HG02642 (cell line): ENCODE results near the gene FOXJ3.

ENCODE experiments used
- ATAC-seq: cut with Tn5 transposase; IDR thresholded peaks from one replicate; pipeline ENCODE4 v1.9.1; 2021; ENCODE audit warnings: mild to moderate bottlenecking; ENCODE audit not compliant: unreplicated experiment, poor library complexity

The FOXJ3 gene

GRCh38 chr1:42335809-42336518, 929 bp upstream of the FOXJ3 start:
- no peak for ATAC-seq

DNA sequence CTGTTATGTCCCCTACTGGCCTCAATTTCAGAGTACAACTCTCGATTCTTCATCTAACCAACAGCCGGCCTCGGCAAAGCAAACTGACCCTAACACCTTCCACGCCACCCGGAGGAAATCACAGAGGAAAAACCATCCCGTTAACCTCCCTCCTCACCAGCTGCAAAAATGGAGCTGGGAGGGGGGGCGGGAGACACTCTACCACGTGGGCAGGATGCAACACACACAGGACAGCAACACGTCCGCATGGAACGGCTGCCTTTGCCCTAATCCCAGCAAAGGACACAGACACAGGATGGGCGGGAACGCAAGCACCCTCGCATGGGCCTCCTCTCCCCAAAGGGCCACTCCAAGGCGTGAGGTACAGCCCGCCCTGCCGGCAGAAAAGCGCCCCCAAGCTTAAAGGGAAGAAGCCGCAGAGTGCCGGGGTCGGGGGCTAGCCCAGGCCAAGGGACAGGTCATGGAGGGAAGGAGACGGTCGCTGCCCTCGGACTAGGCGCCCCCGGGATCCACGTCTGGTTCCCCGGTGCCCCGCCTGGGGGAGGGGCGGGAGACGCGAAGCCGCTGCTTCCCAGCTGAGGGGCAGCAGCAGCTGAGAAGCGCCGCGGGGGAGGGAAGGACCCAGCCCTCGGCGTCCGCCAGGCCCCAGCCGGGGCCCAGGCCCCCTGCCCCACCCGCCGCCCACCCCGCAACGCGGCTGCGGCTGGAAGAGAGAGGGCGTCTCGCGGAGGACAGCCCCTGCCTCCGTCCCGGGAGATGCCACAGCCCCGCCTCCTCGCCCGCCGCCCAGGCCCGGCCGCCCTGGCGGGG, 590 bp downstream of the FOXJ3 start:
- ATAC-seq = peak; percentile 70

DNA sequence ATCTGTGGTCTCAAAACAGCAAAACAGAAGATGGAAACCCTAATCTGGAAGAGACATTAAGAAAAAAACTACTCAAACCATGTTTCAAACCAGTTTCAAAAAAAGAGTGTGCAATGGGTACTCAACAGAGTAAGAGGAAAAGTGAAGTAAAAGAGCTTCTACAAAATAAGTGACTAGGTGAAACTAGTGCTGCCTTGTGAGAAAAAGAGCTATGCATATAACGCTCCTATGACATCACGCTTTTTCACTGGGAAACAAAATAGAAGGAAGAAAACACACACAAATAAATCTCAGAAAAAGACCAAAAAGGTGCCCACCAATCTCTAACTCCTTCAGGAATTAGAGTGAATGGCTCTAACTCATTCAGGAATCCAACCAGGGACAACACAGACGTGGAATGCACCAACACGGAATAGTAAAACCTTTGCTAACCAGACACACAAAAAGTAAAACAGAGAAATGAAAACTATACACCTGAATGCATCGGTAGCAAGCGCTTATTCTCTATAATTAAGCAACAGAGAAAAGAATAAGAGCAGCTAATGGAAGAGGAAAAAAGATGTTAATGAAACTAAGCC, 1.3 kb downstream of the FOXJ3 start:
- no peak for ATAC-seq

- no peak for ATAC-seq
Observed at GRCh38 chr1:42332877-42333276, 2.2 kb downstream of the FOXJ3 start.

DNA sequence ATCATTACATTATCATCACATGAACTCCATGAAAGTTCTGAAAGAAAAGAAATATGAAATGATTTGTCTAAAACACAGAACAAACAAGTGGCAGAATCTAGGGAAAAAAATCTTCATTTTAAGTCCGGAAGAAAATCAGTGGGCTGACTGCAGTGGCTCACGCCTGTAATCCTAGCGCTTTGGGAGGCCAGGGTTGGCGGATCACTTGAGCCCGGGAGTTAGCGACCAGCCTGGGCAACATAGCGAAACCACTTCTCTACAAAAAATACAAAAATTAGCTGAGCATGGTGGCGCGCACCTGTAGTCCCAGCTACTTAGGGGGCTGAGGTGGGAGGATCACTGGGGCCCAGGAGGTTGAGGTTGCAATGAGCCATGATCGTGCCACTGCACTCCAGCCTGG, 4.8 kb downstream of the FOXJ3 start:
- ATAC-seq = no peak

DNA sequence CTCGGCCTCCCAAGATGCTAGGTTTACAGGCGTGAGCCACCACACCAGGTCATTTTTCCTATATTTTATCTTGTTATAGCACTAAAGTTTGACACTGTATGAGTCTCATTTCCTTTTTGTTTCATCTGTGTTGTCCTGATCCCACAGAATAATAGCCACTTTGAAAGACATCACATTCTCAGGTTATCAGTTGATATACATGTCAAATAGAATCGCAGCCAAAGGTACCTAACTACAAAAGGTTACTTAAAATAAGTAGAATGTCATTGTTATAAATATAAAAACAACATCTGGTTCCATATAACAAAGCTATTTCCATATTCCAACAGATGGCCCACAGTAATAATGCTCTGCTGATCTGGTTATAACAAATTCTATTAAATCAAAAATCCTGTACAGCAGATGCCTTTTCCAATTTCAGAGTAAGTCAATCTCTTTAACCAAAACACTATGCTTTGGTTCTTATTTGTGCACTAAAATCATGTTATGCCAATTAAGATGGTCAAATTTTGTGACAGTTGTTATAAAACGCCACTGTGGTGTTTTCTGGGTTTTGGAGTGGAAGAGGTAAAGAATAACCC, 6.0 kb downstream of the FOXJ3 start:
- no peak for ATAC-seq

- ATAC-seq = no peak
Observed at GRCh38 chr1:42328047-42328625, 6.9 kb downstream of the FOXJ3 start.

DNA sequence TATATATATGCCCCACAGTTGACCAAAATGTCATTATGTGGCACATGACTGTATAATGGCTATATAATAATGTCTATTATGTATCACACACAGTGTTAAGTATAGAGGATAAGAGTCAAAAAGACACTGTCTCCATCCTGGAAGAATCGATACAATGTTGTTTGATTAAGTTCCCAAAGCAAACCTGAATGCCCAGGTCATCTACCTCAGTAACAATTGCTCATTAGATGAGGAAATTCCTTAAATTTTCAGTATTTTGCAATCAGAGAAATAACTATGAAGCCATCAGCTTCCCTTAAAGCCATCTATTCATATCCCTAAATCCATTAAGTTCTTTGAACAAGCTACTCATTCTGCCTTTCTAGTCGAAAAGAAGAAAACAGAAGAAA, 10.0 kb downstream of the FOXJ3 start:
- no peak for ATAC-seq

- no peak for ATAC-seq
Observed at GRCh38 chr1:42324398-42325013, 10.5 kb downstream of the FOXJ3 start.

GRCh38 chr1:42323551-42323950, 11.5 kb downstream of the FOXJ3 start:
- ATAC-seq = no peak

DNA sequence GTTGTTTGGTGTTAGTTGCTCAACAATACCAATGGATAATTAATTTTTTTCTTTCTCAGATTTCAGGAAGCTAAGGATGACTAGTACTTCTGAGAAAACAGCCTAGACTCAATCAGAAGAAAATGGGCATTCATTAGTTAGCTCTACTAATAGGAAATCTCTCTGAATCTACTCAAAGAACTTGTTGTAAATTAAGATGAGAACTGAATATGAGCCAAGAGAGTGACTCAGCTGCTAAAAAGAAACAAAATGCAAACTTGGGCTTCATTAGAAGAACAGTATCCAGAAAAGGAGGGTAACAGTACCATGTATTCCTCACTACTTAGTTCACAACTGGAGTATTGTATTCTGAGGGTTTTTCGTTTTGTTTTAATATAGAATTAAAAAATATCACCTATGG, 12.5 kb downstream of the FOXJ3 start:
- ATAC-seq = no peak

GRCh38 chr1:42321731-42322130, 13.3 kb downstream of the FOXJ3 start:
- ATAC-seq = no peak

- ATAC-seq = no peak
Observed at GRCh38 chr1:42320708-42321107, 14.3 kb downstream of the FOXJ3 start.

DNA sequence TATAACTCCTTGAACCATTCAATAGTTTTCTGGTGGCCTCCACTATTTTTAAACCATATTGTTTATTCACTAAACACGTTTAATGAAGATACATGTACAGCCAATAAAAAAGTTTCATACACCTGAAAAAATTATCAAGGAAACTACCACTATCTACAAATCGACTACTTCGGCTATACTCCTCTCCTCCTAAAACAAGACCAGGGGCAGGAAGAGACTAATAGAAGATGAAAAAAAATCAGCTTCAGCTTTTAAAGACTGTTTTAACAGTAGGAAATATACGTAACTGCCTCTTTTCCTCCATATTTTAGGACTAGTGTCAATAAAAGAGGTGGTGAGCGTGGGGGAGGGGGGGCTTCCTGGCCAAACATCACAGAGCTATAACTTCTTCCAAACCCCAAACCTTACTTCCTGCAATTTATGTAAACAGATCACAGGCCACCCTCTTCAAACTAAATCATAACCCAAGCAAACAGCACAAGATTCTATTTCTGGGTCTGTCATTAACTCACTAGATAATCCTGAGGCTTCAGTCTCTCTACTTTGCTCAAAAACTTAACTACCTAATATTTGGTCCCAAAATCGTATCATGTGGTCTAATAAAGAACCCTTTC, 15.1 kb downstream of the FOXJ3 start:
- ATAC-seq = no peak

DNA sequence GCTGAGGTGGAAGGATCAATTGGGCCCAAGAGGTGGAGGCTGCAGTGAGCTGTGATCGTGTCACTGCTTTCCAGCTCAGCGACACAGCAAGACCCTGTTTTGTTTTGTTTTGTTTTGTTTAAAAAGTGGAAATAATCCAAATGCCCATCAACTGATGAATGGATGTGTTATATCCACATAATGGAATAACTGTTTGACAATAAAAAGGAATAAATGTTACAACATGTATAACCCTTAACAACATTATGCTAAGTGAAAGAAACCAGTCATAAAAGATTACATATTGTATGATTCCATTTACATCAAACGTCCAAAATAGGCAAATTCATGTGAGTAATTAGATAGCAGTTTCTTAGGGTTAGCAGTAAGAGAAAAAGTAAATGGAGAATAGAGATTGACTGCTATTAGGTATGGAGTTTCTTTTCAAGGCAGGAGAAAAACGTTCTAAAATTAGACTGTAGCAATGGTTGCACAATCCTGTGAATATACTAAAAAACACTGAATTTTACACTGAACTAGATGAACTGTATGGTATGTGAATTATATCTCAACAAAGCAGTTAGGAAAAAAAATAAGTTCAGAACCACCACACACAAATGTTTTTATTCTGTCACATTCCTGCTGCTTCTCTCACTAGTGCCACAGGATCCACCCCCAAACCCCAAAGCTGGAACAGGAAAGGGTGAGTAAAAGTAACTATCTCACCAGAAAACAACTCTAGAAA, 15.7 kb downstream of the FOXJ3 start:
- ATAC-seq = no peak

GRCh38 chr1:42318601-42319000, 16.4 kb downstream of the FOXJ3 start:
- ATAC-seq = no peak

DNA sequence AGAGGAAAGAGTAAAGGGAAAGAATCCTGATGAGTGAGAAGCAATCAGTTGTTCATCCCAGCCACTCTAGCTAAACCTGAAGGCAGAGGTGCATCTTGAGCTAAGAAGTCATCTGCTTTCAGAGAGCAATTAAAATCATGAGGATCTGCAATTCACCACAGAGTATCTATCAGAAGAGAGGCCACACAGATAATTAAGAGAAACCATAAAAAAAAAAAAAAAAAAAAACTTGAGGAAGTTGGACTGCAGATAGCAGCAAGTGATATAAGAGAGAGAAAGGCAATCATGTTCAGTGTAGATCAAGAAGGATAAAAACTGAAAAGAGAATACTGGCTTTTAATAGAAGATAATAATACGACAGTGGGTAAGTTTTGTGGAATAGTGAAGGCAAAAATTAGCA, 17.7 kb downstream of the FOXJ3 start:
- no peak for ATAC-seq

DNA sequence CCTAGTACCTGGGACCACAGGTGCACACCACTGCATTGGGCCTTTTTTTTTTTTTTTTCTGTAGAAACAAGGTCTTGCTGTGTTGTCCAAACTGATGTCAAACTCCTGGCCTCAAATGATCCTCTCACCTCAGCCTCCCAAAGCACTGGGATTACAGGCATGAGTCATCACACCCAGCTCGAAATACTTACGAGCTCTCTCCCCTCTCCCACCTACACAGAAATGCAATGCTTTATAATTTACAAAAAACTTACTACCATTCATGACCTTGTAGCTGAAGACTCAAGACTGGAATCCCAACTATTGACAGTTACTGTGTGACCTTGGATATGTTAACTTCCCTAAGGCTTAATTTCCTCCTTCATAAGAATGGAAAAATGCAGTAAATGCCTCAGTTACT, 18.7 kb downstream of the FOXJ3 start:
- ATAC-seq = no peak

DNA sequence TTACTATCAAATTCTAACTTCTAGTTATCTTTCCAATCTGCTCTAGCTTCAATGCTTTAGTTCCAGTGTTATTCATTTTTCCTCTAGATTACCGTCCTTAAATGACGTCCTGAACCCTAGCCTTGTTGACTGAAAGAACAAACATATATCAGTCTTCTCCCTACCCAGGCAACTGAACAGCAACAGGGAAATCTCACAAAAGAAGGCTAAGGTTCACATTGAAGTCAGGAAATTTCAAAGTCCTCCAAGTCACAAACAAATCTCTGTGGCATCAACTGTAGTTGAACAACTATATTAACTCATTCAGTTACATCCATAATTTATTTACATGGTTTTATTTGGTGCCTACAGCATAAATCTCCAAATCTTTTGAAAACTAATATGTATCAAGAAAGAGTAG, 19.5 kb downstream of the FOXJ3 start:
- no peak for ATAC-seq
